Immature natural killer cell (primary cell): ENCODE results near the gene ABCC8. TPM values are rescaled to one million over a fixed set of nuclear protein-coding genes. Genes with fewer than 3 reads are reported as not detected.

ENCODE experiments used
- DNase-seq, 3 donors: peaks; one replicate each; pipeline ENCODE4 v3.0.0; 2022; ENCODE audit warnings: mixed read lengths in 1 of 3
- H3K27ac Mint-ChIP-seq, 6 donors: one replicate each; pipeline ENCODE4 v1.8.0; 2020; ENCODE audit warnings: mixed read lengths in 6 of 6, mild to moderate bottlenecking in 5 of 6, inconsistent platforms in 4 of 6, moderate library complexity in 3 of 6
- H3K27me3 Mint-ChIP-seq, 3 donors: one replicate each; pipeline ENCODE4 v1.8.0; 2020 to 2021; ENCODE audit warnings: low read depth in 3 of 3, mild to moderate bottlenecking in 3 of 3, mixed read lengths in 3 of 3, moderate library complexity in 3 of 3, inconsistent platforms in 1 of 3
- H3K36me3 Mint-ChIP-seq, 3 donors: one replicate each; pipeline ENCODE4 v1.8.0; 2020; ENCODE audit warnings: mixed read lengths in 3 of 3, inconsistent platforms in 2 of 3, mild to moderate bottlenecking in 2 of 3
- H3K4me1 Mint-ChIP-seq, 2 donors: one replicate each; pipeline ENCODE4 v1.8.0; 2020; ENCODE audit warnings: inconsistent platforms in 2 of 2, mild to moderate bottlenecking in 2 of 2, mixed read lengths in 2 of 2, moderate library complexity in 1 of 2
- H3K4me3 Mint-ChIP-seq, 5 donors: one replicate each; pipeline ENCODE4 v1.8.0; 2020; ENCODE audit warnings: mild to moderate bottlenecking in 5 of 5, mixed read lengths in 5 of 5, inconsistent platforms in 3 of 5, moderate library complexity in 3 of 5
- H3K9me3 Mint-ChIP-seq, 6 donors: one replicate each; pipeline ENCODE4 v1.8.0; 2020; ENCODE audit warnings: mild to moderate bottlenecking in 6 of 6, mixed read lengths in 6 of 6, inconsistent platforms in 4 of 6, moderate library complexity in 3 of 6
- polyA plus RNA-seq, 3 donors: library from polyadenylated mRNA; unstranded; fragments of 300-500 nt; fragmentation: Illumina TruSeq; gene quantifications; one replicate each; pipeline ENCODE4 v1.2.3, GENCODE V29; 2021

The ABCC8 gene
- polyA plus RNA-seq, 3 donors from 2014 or later: not detected

- Mint-ChIP-seq H3K4me3 (no peak overlapping the region), H3K27me3 (peaks cover 0 to 13% (median 4%) of the 10 kb centered on the region in 3 donors), H3K4me1 (no peaks in the 10 kb centered on the region), H3K9me3 (no peaks in the 10 kb centered on the region), H3K27ac (no peak overlapping the region), H3K36me3 (no peaks in the 10 kb centered on the region)
- DNase-seq: no peak
Measured at GRCh38 chr11:17421781-17422180, 54.9 kb downstream of the ABCC8 start.

- no peaks in the 10 kb centered on the region for H3K4me1 Mint-ChIP-seq
- H3K27ac Mint-ChIP-seq: no peak overlapping the region
- no peaks in the 10 kb centered on the region for H3K36me3 Mint-ChIP-seq
- no peak overlapping the region for H3K4me3 Mint-ChIP-seq
- H3K27me3 Mint-ChIP-seq: peaks cover 0 to 10% (median 4%) of the 10 kb centered on the region in 3 donors
- H3K9me3 Mint-ChIP-seq: no peaks in the 10 kb centered on the region
- no peak for DNase-seq
Measured at GRCh38 chr11:17418444-17419081, 58.1 kb downstream of the ABCC8 start.

- DNase-seq: no peak
- peaks cover 1 to 8% (median 4%) of the 10 kb centered on the region in 3 donors for H3K27me3 Mint-ChIP-seq
- no peak overlapping the region for H3K27ac Mint-ChIP-seq
- H3K9me3 Mint-ChIP-seq: peaks cover 0 to 2% (median 0%) of the 10 kb centered on the region in 6 donors
- H3K36me3 Mint-ChIP-seq: no peaks in the 10 kb centered on the region
- H3K4me3 Mint-ChIP-seq: no peak overlapping the region
- H3K4me1 Mint-ChIP-seq: no peaks in the 10 kb centered on the region
Measured at GRCh38 chr11:17416492-17416891, 60.2 kb downstream of the ABCC8 start.

GRCh38 chr11:17415523-17416104 lies 61.0 kb downstream of the ABCC8 start:
- H3K9me3 Mint-ChIP-seq: peaks cover 0 to 2% (median 0%) of the 10 kb centered on the region in 6 donors
- H3K27ac Mint-ChIP-seq: no peak overlapping the region
- no peaks in the 10 kb centered on the region for H3K36me3 Mint-ChIP-seq
- no peaks in the 10 kb centered on the region for H3K4me1 Mint-ChIP-seq
- peaks cover 2 to 4% (median 4%) of the 10 kb centered on the region in 3 donors for H3K27me3 Mint-ChIP-seq
- no peak for DNase-seq
- H3K4me3 Mint-ChIP-seq: no peak overlapping the region

- Mint-ChIP-seq H3K27me3 (peaks cover 2 to 4% (median 4%) of the 10 kb centered on the region in 3 donors), H3K36me3 (no peaks in the 10 kb centered on the region), H3K9me3 (peaks cover 0 to 2% (median 0%) of the 10 kb centered on the region in 6 donors), H3K27ac (no peak overlapping the region), H3K4me1 (no peaks in the 10 kb centered on the region), H3K4me3 (no peak overlapping the region)
- no peak for DNase-seq
Measured at GRCh38 chr11:17414992-17415391, 61.7 kb downstream of the ABCC8 start.

- peaks cover 0 to 2% (median 2%) of the 10 kb centered on the region in 3 donors for H3K27me3 Mint-ChIP-seq
Measured at GRCh38 chr11:17414317-17414737, 62.3 kb downstream of the ABCC8 start.

GRCh38 chr11:17413414-17414316 lies 63.0 kb downstream of the ABCC8 start:
- H3K9me3 Mint-ChIP-seq: peaks cover 0 to 2% (median 0%) of the 10 kb centered on the region in 6 donors
- DNase-seq: no peak
- no peak overlapping the region for H3K4me3 Mint-ChIP-seq
- H3K36me3 Mint-ChIP-seq: no peaks in the 10 kb centered on the region
- peaks cover 0 to 2% (median 2%) of the 10 kb centered on the region in 3 donors for H3K27me3 Mint-ChIP-seq
- no peaks in the 10 kb centered on the region for H3K4me1 Mint-ChIP-seq
- no peak overlapping the region for H3K27ac Mint-ChIP-seq

More at GRCh38 chr11:17414317-17414737, 62.3 kb downstream of the ABCC8 start:
- Mint-ChIP-seq H3K9me3 (peaks cover 0 to 2% (median 0%) of the 10 kb centered on the region in 6 donors), H3K4me3 (no peak overlapping the region), H3K4me1 (no peaks in the 10 kb centered on the region), H3K36me3 (no peaks in the 10 kb centered on the region), H3K27ac (no peak overlapping the region)
- no peak for DNase-seq

- Mint-ChIP-seq H3K9me3 (peaks cover 0 to 2% (median 0%) of the 10 kb centered on the region in 6 donors), H3K27ac (no peak overlapping the region), H3K4me1 (no peaks in the 10 kb centered on the region), H3K27me3 (peaks cover 0 to 6% (median 2%) of the 10 kb centered on the region in 3 donors), H3K4me3 (no peak overlapping the region), H3K36me3 (no peaks in the 10 kb centered on the region)
- no peak for DNase-seq
Measured at GRCh38 chr11:17412488-17413180, 64.0 kb downstream of the ABCC8 start.

- H3K27ac Mint-ChIP-seq: no peak overlapping the region
Measured at GRCh38 chr11:17411418-17411817, 65.2 kb downstream of the ABCC8 start.

GRCh38 chr11:17410606-17411379 lies 65.9 kb downstream of the ABCC8 start:
- peaks cover 0 to 2% (median 0%) of the 10 kb centered on the region in 6 donors for H3K9me3 Mint-ChIP-seq
- no peaks in the 10 kb centered on the region for H3K4me1 Mint-ChIP-seq
- H3K27ac Mint-ChIP-seq: no peak overlapping the region
- peaks cover 0 to 8% (median 3%) of the 10 kb centered on the region in 3 donors for H3K27me3 Mint-ChIP-seq
- no peaks in the 10 kb centered on the region for H3K36me3 Mint-ChIP-seq
- H3K4me3 Mint-ChIP-seq: no peak overlapping the region
- no peak for DNase-seq

More at GRCh38 chr11:17411418-17411817, 65.2 kb downstream of the ABCC8 start:
- H3K36me3 Mint-ChIP-seq: no peaks in the 10 kb centered on the region
- H3K4me1 Mint-ChIP-seq: no peaks in the 10 kb centered on the region
- H3K27me3 Mint-ChIP-seq: peaks cover 0 to 8% (median 2%) of the 10 kb centered on the region in 3 donors
- no peak overlapping the region for H3K4me3 Mint-ChIP-seq
- DNase-seq: no peak
- H3K9me3 Mint-ChIP-seq: peaks cover 0 to 2% (median 0%) of the 10 kb centered on the region in 6 donors

GRCh38 chr11:17408641-17409040 lies 68.0 kb downstream of the ABCC8 start:
- no peak for DNase-seq
- H3K4me1 Mint-ChIP-seq: no peaks in the 10 kb centered on the region
- peaks cover 0 to 2% (median 0%) of the 10 kb centered on the region in 6 donors for H3K9me3 Mint-ChIP-seq
- peaks cover 0 to 8% (median 6%) of the 10 kb centered on the region in 3 donors for H3K27me3 Mint-ChIP-seq
- H3K4me3 Mint-ChIP-seq: no peak overlapping the region
- H3K36me3 Mint-ChIP-seq: no peaks in the 10 kb centered on the region
- H3K27ac Mint-ChIP-seq: no peak overlapping the region

- Mint-ChIP-seq H3K4me3 (no peak overlapping the region), H3K27me3 (peaks cover 0 to 7% (median 6%) of the 10 kb centered on the region in 3 donors), H3K9me3 (no peaks in the 10 kb centered on the region), H3K4me1 (no peaks in the 10 kb centered on the region), H3K27ac (no peak overlapping the region), H3K36me3 (no peaks in the 10 kb centered on the region)
- DNase-seq: no peak
Measured at GRCh38 chr11:17408026-17408425, 68.6 kb downstream of the ABCC8 start.

- peaks cover 0 to 7% (median 6%) of the 10 kb centered on the region in 3 donors for H3K27me3 Mint-ChIP-seq
- H3K4me1 Mint-ChIP-seq: no peaks in the 10 kb centered on the region
- H3K27ac Mint-ChIP-seq: no peak overlapping the region
- no peak overlapping the region for H3K4me3 Mint-ChIP-seq
- H3K36me3 Mint-ChIP-seq: no peaks in the 10 kb centered on the region
- DNase-seq: no peak
- no peaks in the 10 kb centered on the region for H3K9me3 Mint-ChIP-seq
Measured at GRCh38 chr11:17407575-17407974, 69.1 kb downstream of the ABCC8 start.
